GM20431 (cell line): Measurements from ENCODE around the gene CYB561.

ENCODE experiments used
- in situ Hi-C: fragments of 300-500 bp; cut with MseI, MboI; formaldehyde crosslinking; loops from one replicate; pipeline ENCODE4 v1.15.0; 2020; ENCODE audit warnings: low sequenced_read_pairs; ENCODE audit not compliant: unreplicated experiment

Gene CYB561

DNA sequence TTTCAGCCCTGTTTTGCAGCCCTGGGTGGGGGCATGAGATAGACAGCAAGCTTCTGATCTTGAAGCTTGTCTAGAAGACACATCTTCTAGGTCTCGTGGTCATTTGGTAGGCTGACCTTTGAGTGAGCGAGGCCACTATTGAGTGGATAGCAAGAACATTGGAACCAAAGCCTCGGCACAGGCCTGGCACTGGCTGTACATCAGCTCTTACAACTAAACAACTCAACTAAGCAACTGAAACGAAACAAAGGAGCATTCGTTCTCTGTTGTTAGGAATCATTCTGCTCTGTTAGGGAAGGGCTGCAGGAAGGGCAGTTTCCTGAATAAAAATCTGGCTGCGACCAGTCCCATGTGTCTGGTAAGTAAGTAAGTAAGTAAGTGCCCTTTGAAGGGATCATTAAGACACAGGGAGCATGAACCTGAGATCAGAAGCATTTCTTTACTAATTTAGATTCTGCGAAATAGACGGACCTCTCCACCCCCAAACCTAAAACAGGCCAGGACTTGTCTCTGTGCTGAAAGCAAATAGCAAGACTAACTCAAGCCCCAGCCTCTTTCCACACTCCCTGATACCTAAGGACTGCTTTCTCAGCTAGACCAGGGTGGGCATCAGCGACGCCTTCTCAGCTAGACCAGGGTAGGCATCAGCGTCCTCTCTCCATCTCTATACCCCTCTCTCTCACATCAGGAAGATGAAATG is 22.7 kb downstream of the CYB561 start:
- in situ Hi-C loops = loop anchor here (10.0 kb wide), 1 partner anchor 191 kb away; no protein-coding TSS in a partner anchor

GRCh38 chr17:63421681-63422645 is 24.1 kb downstream of the CYB561 start:
- in situ Hi-C loops = loop anchor here (10.0 kb wide), 1 partner anchor 193 kb away; no protein-coding TSS in a partner anchor

DNA sequence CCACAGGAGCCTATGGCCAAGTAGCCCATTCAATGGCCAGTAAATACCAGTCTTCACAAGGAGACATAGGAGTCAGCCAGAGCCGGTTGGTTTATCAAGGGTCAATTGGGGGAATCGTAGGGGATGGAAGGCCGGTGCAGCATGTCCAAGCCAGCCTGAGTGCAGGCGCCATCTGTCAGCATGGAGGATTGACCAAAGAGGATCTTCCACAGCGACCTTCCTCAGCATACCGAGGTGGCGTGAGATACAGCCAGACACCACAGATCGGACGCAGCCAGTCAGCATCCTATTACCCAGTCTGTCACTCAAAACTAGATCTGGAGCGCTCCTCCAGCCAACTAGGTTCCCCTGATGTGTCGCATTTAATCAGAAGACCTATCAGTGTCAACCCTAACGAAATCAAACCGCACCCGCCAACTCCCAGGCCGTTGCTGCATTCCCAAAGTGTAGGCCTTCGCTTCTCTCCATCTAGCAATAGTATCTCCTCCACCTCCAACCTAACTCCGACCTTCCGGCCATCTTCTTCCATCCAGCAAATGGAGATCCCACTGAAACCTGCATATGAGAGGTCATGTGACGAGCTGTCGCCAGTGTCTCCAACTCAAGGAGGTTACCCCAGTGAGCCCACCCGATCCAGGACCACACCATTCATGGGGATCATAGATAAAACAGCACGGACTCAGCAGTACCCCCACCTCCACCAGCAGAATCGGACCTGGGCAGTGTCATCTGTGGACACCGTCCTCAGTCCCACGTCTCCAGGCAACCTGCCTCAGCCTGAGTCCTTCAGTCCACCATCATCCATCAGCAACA is 25.0 kb downstream of the CYB561 start:
- in situ Hi-C loops = loop anchor here (10.0 kb wide), 1 partner anchor 194 kb away; no protein-coding TSS in a partner anchor

DNA sequence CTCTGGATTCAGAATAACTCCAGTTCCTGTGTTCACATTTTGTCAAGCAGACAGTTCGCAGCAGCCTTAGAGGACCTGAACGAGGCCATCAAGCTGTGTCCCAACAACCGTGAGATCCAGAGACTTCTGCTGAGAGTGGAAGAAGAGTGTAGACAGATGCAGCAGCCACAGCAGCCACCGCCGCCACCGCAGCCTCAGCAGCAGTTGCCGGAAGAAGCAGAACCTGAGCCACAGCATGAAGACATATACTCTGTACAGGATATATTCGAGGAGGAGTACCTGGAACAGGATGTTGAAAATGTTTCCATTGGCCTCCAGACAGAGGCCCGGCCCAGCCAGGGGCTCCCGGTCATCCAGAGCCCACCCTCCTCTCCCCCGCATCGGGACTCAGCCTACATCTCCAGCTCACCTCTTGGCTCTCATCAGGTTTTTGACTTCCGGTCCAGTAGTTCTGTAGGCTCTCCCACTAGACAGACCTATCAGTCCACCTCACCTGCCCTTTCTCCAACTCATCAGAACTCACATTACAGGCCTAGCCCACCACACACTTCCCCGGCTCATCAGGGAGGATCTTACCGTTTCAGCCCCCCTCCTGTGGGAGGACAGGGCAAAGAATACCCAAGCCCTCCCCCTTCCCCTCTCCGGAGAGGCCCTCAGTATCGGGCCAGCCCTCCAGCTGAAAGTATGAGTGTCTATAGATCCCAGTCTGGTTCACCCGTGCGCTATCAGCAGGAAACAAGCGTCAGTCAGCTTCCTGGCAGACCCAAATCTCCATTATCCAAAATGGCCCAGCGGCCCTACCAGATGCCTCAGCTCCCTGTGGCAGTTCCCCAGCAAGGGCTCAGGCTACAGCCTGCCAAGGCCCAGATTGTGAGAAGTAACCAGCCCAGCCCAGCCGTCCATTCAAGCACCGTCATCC is 25.9 kb downstream of the CYB561 start:
- in situ Hi-C loops = loop anchor here (10.0 kb wide), 1 partner anchor 195 kb away; no protein-coding TSS in a partner anchor

DNA sequence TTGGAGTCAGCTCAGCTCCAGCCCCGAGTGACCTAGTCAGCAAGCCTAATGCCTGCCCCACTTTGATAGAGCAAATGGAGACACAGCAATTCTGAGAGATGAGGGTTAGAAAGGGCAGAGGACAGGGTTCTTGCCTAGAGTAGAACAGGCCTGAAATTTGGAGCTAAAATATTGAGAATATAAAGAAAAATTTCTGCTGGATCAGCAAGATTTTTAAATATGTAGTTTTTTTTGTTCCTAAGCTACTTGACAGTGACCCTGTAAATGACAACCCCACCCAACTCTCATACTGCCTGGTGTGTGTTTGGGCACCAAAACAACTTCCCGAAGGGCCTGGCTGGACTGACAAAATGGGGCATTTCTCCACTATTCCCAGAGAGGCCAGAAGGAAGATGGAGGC is 26.7 kb downstream of the CYB561 start:
- in situ Hi-C loops = no loop called here

DNA sequence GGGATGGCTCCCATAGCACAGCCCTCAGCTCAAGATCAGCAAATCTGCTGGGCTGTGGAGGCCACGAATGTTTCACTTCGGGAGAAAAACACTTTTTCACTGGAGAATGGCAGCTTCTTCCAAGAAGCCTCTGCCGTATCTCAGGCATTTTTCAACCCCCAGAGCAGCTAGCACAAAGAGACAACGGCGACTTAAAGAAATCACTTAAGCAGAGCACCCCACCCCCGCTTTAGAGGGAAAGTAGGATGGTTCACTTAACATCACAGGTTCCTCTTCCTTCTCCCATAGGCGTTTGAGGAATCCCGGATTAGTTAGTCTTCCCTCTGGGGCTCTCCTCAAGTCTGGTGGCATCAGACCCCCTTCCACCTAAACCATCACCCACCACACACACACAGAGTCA is 27.6 kb downstream of the CYB561 start:
- in situ Hi-C loops = no loop called here

DNA sequence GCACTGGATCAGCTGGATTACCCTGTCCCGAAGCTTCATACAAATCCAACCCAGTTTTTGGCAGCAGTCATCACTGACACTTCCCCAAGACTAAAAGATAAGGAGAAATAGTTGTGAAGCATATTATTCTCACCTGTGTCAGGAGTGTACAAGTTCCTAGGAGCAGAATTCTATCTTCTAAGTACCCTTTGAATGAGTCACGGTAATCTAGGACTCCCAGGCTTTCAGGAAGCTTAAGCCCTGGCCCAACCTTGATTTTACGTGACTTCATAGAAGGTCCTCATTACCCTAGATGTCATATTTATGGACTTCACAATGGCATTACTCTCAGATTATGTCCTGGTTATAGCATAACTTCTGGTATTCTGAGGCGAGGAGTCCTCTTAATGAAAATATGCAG is 31.9 kb downstream of the CYB561 start:
- in situ Hi-C loops = no loop called here

- in situ Hi-C loops = no loop called here
These were observed 33.0 kb downstream of the CYB561 start for GRCh38 chr17:63413128-63413527.

DNA sequence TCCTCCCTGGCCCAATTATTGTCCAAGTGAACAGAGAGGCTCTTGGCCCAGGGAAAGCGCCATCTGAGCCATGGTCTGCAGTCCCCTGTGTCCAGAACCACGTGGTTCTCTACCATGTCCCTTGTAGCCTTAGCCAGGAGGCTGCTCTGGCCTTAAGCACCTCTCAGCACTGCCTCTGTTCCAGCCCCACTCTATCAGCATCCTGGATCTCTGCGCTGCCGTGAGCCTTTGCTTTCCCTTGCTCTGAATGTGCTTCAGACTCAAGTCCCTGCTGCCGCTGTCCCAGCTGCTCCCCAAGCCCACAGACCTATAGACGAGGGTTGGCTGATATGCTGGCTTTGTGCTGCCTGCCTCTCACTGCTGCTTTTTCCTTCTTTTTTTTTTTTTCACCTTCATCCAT is 33.9 kb downstream of the CYB561 start:
- in situ Hi-C loops = no loop called here

DNA sequence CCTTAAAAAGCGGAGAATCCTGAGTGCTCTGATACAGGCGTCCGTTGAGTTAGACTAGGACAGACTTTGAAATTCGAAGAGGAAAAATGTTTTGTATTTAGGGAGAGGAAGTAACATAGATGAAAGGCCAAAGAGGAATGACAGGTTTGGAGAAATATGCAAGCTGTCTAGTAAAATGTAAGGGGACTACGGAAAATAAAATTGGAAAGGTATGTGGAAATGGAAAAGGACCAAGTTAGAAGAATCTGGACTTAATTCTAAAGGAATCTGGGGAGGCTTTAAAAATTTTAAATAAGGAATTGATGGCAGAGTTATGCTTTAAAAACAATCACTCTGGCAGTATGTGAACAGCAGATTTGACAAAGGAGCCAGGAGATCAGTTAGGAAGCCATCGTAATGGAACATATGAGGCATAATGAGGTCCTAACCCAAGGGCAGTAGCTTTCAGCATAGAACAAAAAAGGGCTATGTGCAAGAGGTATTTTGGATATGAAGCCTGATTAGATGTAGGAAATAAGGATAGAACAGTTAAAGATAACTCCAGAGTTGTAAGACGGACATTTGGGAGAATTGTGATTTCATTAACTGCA is 38.3 kb downstream of the CYB561 start:
- in situ Hi-C loops = no loop called here

GRCh38 chr17:63406689-63407330 is 39.3 kb downstream of the CYB561 start:
- in situ Hi-C loops = no loop called here

DNA sequence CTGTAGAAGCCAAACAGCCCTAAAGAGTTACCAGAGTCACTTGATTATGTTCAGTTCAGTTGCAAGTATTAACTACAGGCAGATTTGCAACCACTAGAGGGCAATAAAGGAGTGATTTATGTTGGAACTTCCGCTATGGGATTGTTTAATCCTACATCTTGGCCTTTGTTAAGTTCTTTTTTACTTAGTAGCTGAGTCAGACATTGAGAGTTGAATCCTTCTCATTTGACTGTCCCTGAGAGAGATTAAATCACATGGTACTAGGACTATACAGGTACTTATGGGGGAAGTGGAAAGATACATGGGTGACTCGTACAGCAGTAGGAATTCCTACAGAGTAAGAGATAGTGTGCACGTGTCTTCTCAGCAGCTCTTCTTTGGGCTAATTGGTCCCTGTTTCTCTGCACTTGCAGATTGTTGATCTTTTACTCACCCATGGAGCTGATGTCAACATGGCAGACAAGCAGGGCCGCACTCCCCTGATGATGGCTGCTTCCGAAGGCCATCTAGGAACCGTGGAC is 40.3 kb downstream of the CYB561 start:
- in situ Hi-C loops = no loop called here

GRCh38 chr17:63405020-63405419 is 41.1 kb downstream of the CYB561 start:
- in situ Hi-C loops = no loop called here

- in situ Hi-C loops = no loop called here
These were observed 43.5 kb downstream of the CYB561 start for GRCh38 chr17:63402431-63403212.

- in situ Hi-C loops = no loop called here
These were observed 46.2 kb downstream of the CYB561 start for GRCh38 chr17:63399856-63400255.

- in situ Hi-C loops = no loop called here
These were observed 46.8 kb downstream of the CYB561 start for GRCh38 chr17:63399316-63399715.

GRCh38 chr17:63398680-63399079 is 47.4 kb downstream of the CYB561 start:
- in situ Hi-C loops = no loop called here
